Activated CD8-positive, alpha-beta memory T cell treated with anti-CD3 and anti-CD28 coated beads for 36 hours (primary cell): Measurements from ENCODE around the gene MTERF2. TPM values are rescaled to one million over a fixed set of nuclear protein-coding genes. Genes with fewer than 3 reads are reported as not detected.

Source experiments
- CTCF ChIA-PET: fragments of 350-600 bp; sonication (Branson Sonifier 250); formaldehyde crosslinking; loops from one replicate; lab custom pipeline; 2021; ENCODE audit warnings: antibody characterized with exemption; lab: Charles Lee
- POLR2A ChIA-PET: fragments of 350-600 bp; sonication (Branson Sonifier 250); formaldehyde crosslinking; loops from one replicate; lab custom pipeline; 2021; ENCODE audit warnings: antibody characterized with exemption; lab: Charles Lee
- total RNA-seq, 2 experiments: library from RNA; stranded (reverse); gene quantifications; one replicate each; pipeline ENCODE4 v1.2.3, GENCODE V29; 2021

Gene MTERF2
- total RNA-seq, 2 experiments from 2014 or later, result 3.8 to 4.1 TPM

- POLR2A ChIA-PET, result no interaction called here
- CTCF ChIA-PET, result no interaction called here
Measured at GRCh38 chr12:106957583-106957982, 29.4 kb downstream of the MTERF2 start.

- POLR2A ChIA-PET, result interaction anchor here (1.0 to 2.5 kb wide), 5 partner anchors 28 to 653 kb away, joined by 4 to 11 read pairs (median 5); partner anchors contain the start of genes CRY1, MTERF2 and POLR3B
- CTCF ChIA-PET, result interaction anchor here (1.5 kb wide), 1 partner anchor 12 kb away, joined by 5 read pairs; no protein-coding TSS in a partner anchor
Measured at GRCh38 chr12:106956048-106956578, 30.8 kb downstream of the MTERF2 start.

DNA sequence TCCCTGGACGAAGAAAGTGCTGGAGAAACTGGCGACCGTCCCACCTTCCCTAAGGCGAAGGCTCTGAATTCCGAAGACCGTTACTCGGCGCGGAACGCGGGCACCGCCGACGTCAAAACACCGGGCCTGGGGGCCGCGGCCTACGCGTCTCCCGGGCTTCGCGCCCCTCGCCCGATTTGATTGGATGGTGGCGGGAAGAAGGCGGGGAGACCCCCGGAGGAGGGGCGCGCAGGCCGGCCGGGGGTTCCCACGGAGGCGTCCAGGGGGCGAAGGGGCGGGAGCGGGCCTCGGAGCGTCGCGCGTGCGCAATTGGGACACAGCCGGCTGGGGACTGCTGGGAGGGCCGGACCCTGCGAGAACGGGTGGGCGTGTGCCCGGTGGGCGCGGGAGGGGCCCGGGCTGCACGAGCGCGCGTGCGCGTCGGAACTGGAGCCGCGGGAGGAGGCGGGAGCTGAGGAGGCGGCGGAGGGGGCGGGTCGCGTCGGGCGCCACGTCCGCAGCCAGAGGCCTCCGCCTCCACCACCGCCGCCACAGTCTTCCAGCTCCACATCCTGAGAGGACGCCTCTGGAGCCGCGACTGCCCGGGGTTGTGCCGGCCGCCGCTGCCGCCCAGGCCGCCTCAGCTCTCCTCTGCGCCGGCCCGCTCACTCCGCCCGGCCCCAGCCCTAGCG is 31.4 kb downstream of the MTERF2 start, which contains the start of gene TMEM263:
TMEM263 (plus strand) TSS at position 531 of the 671 bp plus-strand sequence. CDS start 11,210 bp downstream, outside the sequence.
- POLR2A ChIA-PET, result interaction anchor here (0.6 to 2.5 kb wide), 5 partner anchors 29 to 597 kb away, joined by 3 to 11 read pairs (median 5); partner anchors contain the start of genes CRY1, MTERF2 and POLR3B
- CTCF ChIA-PET, result interaction anchor here (1.5 kb wide), 1 partner anchor 12 kb away, joined by 5 read pairs; no protein-coding TSS in a partner anchor

- POLR2A ChIA-PET, result interaction anchor here (0.6 to 2.5 kb wide), 6 partner anchors 29 to 597 kb away, joined by 3 to 11 read pairs (median 4); partner anchors contain the start of genes CRY1, MTERF2 and POLR3B
Measured at GRCh38 chr12:106954462-106955376, 32.2 kb downstream of the MTERF2 start.

GRCh38 chr12:106953352-106954250 is 33.3 kb downstream of the MTERF2 start:
- ChIA-PET POLR2A (no interaction called here), CTCF (no interaction called here)

More at GRCh38 chr12:106954462-106955376, 32.2 kb downstream of the MTERF2 start:
- CTCF ChIA-PET, result no interaction called here

DNA sequence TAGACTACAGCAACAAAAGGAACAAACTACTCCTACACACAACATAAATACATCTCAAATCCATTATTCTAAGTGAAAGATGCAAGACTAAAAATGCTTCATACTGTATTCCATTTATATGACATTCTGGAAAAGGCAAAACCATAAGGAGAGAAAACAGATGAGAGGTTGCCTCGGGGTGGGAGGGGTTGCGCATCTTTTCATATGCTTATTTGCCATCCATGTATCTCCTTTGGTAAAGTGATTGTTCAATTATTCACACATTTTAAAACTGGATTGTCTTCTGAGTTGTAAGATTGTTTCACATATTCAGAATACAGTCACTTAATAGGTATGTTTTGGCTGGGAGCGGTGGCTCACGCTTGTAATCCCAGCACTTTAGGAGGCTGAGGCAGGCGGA is 36.4 kb downstream of the MTERF2 start:
- ChIA-PET POLR2A (no interaction called here), CTCF (no interaction called here)

DNA sequence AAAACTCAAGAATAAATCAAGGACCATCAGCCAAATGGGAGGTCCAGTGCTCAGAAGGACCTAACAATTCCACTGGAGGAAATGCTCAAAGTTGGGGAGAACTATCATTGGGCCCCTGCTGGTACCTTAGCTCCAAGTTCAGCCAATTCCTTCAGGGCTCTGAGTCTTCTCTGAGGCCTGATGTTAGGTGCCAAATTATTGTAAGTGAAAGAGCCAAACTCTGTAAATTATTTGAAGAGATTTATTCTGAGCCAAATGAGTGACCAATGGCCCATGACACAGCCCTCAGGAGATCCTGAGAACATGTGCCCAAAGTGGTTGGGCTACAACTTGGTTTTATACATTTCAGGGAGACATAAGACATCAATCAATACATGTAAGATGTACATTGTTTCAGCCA is 39.5 kb downstream of the MTERF2 start:
- ChIA-PET POLR2A (no interaction called here), CTCF (interaction anchor here (0.7 kb wide), 1 partner anchor 137 kb away, joined by 3 read pairs; no protein-coding TSS in a partner anchor)

DNA sequence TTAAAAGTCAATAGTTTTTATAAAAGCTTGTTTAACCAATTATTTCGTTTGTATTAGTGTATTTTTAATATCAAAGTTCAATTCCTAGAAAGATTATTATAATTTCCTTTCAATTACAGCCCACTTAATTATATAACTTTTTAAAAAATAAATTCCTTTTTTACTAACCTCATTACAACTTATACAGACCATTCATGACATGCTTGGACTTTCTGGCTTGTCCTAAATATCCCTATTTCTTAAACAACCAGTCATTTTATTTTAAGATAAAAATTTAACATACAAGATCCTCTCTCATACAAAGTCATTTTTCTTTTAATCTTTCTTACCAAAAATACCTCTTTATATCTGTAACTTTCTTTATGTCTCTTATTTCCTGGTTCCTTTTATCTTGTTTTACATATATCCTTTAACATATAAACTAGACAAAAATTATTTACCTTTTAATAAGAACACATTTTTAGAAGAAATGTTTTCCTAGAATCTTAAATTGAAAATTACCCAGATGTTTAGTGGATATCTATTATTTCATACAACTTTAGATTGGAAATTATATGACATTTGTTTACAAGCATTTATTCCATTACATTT is 41.6 kb downstream of the MTERF2 start:
- ChIA-PET CTCF (no interaction called here), POLR2A (no interaction called here)

DNA sequence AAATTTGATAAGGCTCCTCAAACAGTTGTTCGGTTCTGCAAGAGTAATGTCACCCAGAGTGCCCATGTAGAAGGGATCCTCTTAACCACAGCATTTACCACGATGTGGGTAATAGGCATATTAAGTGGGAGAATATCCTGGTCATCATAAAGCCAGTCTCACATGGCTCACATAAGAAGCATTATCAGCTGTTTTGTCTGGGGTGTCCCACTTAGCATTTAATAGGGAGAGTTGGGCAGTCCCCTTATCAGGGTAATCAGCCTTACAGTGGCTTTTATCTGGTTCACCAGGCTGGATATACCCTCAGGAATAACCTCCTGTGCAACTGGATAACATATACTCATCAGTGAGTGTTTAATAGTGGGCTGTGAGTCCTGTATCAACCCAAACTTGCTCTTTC is 44.2 kb downstream of the MTERF2 start:
- ChIA-PET CTCF (no interaction called here), POLR2A (no interaction called here)

- ChIA-PET POLR2A (no interaction called here), CTCF (no interaction called here)
Measured at GRCh38 chr12:106941481-106942156, 45.3 kb downstream of the MTERF2 start.

DNA sequence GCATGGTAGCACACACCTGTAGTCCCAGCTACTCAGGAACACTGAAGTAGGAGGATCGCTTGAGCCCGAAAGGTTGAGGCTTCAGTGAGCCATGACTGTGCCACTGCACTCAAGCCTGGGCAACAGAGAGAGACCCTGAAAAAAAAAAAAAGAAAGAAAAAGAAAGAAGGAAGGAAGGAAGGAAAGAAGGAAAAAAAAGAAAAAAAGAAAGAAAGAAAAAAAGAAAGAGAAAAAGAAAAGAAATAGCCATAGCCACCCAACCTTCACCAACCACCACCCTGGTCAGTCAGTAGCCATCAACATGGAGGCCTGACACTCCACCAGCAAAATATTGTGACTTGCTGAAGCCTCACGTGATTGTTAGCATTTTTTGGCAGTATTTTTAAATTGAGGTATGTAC is 52.7 kb downstream of the MTERF2 start:
- CTCF ChIA-PET, result no interaction called here

More for the DNA sequence above, 52.7 kb downstream of the MTERF2 start:
- POLR2A ChIA-PET, result no interaction called here

Other genes with a start within 250 kb of the MTERF2 start
- gene RIC8B, start 212.5 kb downstream of the MTERF2 start, total RNA-seq, result 10 to 100 TPM in 1 of 2 experiments, 1 to 10 TPM in 1; 9.6 to 11.9 TPM
- gene TMEM263, start 31.2 kb downstream of the MTERF2 start, total RNA-seq, result 10 to 100 TPM; 27.3 to 31.2 TPM
- 10 to 100 TPM; 37.8 to 38.0 TPM for gene CRY1, start 106.4 kb upstream of the MTERF2 start, total RNA-seq